GM19452 (cell line): ENCODE results near the gene RNASE11.

ENCODE experiments used
- ATAC-seq: cut with Tn5 transposase; IDR thresholded peaks from one replicate; pipeline ENCODE4 v1.9.1; 2021; ENCODE audit not compliant: unreplicated experiment

RNASE11 gene

GRCh38 chr14:20546877-20547276 lies 40.9 kb downstream of the RNASE11 start:
- ATAC-seq = no peak

- ATAC-seq = no peak
Measured at GRCh38 chr14:20539906-20540305, 47.9 kb downstream of the RNASE11 start.
